GM12891 (cell line): ENCODE measurements around the gene ANK3.

Experiments used
- DNase-seq: peaks from one replicate; pipeline ENCODE4 v3.0.0; 2011; ENCODE audit warnings: low spot score; ENCODE audit not compliant: insufficient read length
- FAIRE-seq: peaks from 2 replicates; lab custom pipeline; 2011; peaks lifted over from hg19 to GRCh38; lab: Jason Lieb, UNC
- PAX5 ChIP-seq: IDR thresholded peaks from 2 replicates; pipeline ENCODE4 v1.6.1; 2011; ENCODE audit warnings: low read length, moderate library complexity, mild to moderate bottlenecking; ENCODE audit not compliant: insufficient read depth, severe bottlenecking
- POLR2A ChIP-seq: IDR thresholded peaks from 2 replicates; pipeline ENCODE4 v1.6.1; 2011; ENCODE audit warnings: low read depth, low read length, control low read depth
- POLR2AphosphoS5 ChIP-seq: IDR thresholded peaks from 2 replicates; pipeline ENCODE4 v1.6.1; 2011; ENCODE audit warnings: low read depth, low read length, control low read depth
- POU2F2 ChIP-seq: IDR thresholded peaks from 2 replicates; pipeline ENCODE4 v1.6.1; 2011; ENCODE audit warnings: low read depth, mild to moderate bottlenecking, control low read depth, low read length, moderate library complexity
- SPI1 ChIP-seq: IDR thresholded peaks from 2 replicates; pipeline ENCODE4 v1.6.1; 2011; ENCODE audit warnings: low read depth, low read length, control low read depth
- TAF1 ChIP-seq: IDR thresholded peaks from 2 replicates; pipeline ENCODE4 v1.6.1; 2011; ENCODE audit warnings: low read depth, low read length, control low read depth

The ANK3 gene

GRCh38 chr10:60336901-60337630 lies 52.6 kb downstream of the ANK3 start:
- no peak for DNase-seq
- TF ChIP-seq TAF1, result no peak
- no peak for TF ChIP-seq POLR2A
- TF ChIP-seq POLR2AphosphoS5, result no peak
- no peak for TF ChIP-seq SPI1
- no peak for TF ChIP-seq PAX5
- no peak for TF ChIP-seq POU2F2
- FAIRE-seq, result no peak

GRCh38 chr10:60335708-60336107 lies 54.0 kb downstream of the ANK3 start:
- no peak for TF ChIP-seq POLR2AphosphoS5
- TF ChIP-seq TAF1, result no peak
- TF ChIP-seq SPI1, result no peak
- TF ChIP-seq POU2F2, result no peak
- no peak for TF ChIP-seq POLR2A
- no peak for TF ChIP-seq PAX5
- FAIRE-seq (peak; percentile 40), DNase-seq (no peak)

GRCh38 chr10:60334991-60335390 lies 54.7 kb downstream of the ANK3 start:
- DNase-seq, result no peak
- no peak for FAIRE-seq
- TF ChIP-seq POU2F2 (no peak), POLR2A (no peak), SPI1 (no peak), PAX5 (no peak), TAF1 (no peak), POLR2AphosphoS5 (no peak)

- DNase-seq (no peak), FAIRE-seq (no peak)
- TF ChIP-seq PAX5 (no peak), POLR2AphosphoS5 (no peak), TAF1 (no peak), POLR2A (no peak), SPI1 (no peak), POU2F2 (no peak)
Observed at GRCh38 chr10:60332371-60332770, 57.3 kb downstream of the ANK3 start.

GRCh38 chr10:60331886-60332285 lies 57.8 kb downstream of the ANK3 start:
- no peak for FAIRE-seq
- TF ChIP-seq PAX5 (no peak), POU2F2 (no peak), POLR2A (no peak), SPI1 (no peak), TAF1 (no peak)

GRCh38 chr10:60323162-60323561 lies 66.5 kb downstream of the ANK3 start:
- FAIRE-seq, result no peak
- no peak for DNase-seq

More at GRCh38 chr10:60331886-60332285, 57.8 kb downstream of the ANK3 start:
- DNase-seq, result no peak

GRCh38 chr10:60320666-60321065 lies 69.0 kb downstream of the ANK3 start:
- DNase-seq (no peak), FAIRE-seq (no peak)
- TF ChIP-seq POLR2AphosphoS5 (no peak), POU2F2 (no peak), SPI1 (no peak), POLR2A (no peak), PAX5 (no peak)

More at GRCh38 chr10:60323162-60323561, 66.5 kb downstream of the ANK3 start:
- no peak for TF ChIP-seq POLR2AphosphoS5
- TF ChIP-seq POLR2A, result no peak
- TF ChIP-seq TAF1, result no peak
- no peak for TF ChIP-seq SPI1
- no peak for TF ChIP-seq POU2F2
- no peak for TF ChIP-seq PAX5

GRCh38 chr10:60316029-60316428 lies 73.6 kb downstream of the ANK3 start:
- TF ChIP-seq TAF1 (no peak), POLR2A (no peak), PAX5 (no peak), POU2F2 (no peak), POLR2AphosphoS5 (no peak), SPI1 (no peak)
- FAIRE-seq (no peak), DNase-seq (no peak)

- DNase-seq (no peak), FAIRE-seq (no peak)
- TF ChIP-seq POLR2A, result no peak
- no peak for TF ChIP-seq TAF1
- no peak for TF ChIP-seq SPI1
- TF ChIP-seq POLR2AphosphoS5, result no peak
- no peak for TF ChIP-seq POU2F2
Observed at GRCh38 chr10:60315311-60315710, 74.4 kb downstream of the ANK3 start.
